PFSK-1 (cell line): ENCODE results near the gene ARHGEF3.

Experiments used
- FOXP2 ChIP-seq: optimal IDR thresholded peaks from 2 replicates; pipeline ENCODE3; 2011; ENCODE audit warnings: borderline replicate concordance, control low read depth, inconsistent platforms; ENCODE audit not compliant: insufficient read depth; ENCODE audit errors: extremely low read length, extremely low read depth
- POLR2AphosphoS5 ChIP-seq: IDR thresholded peaks from 2 replicates; pipeline ENCODE4 v1.6.1; 2012; ENCODE audit warnings: low read depth, mild to moderate bottlenecking, control low read depth, low read length, moderate library complexity
- SIN3A ChIP-seq: IDR thresholded peaks from 2 replicates; pipeline ENCODE4 v1.6.1; 2012; ENCODE audit warnings: mild to moderate bottlenecking, low read length, moderate library complexity, borderline replicate concordance; ENCODE audit not compliant: insufficient read depth
- TAF1 ChIP-seq: IDR thresholded peaks from 2 replicates; pipeline ENCODE4 v1.6.1; 2012; ENCODE audit warnings: low read length, control low read depth, borderline replicate concordance; ENCODE audit not compliant: insufficient read depth
- TF ChIP-seq, protein P1 (sequence below), 2 experiments: IDR thresholded peaks; 2 replicates each; pipeline versions ENCODE4 v1.6.1 to v1.8.0; 2011 to 2012; ENCODE audit warnings: low read depth in 2 of 2, low read length in 2 of 2, control low read depth in 1 of 2, inconsistent platforms in 1 of 2, mild to moderate bottlenecking in 1 of 2, moderate library complexity in 1 of 2; ENCODE audit not compliant: insufficient read depth in 1 of 2

The ARHGEF3 gene

DNA sequence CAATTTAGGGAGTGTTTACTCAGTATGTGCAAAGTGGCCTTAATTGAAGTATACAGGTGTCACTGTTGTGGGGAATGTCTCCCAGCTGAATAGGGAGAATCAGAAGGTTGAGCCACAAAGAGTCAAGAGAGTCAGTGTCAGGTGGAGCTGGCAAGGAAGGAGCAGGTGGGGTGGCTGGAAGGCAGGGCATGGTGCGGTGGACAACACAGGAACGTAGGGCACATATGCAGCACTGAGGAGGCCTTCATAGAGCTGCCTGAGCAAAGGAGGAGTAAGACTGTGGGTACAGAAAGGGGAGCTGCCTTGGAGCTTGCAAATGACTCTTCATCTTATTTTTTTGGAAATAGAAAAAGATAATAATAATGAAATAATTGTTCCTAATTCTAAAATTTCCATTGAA is 20.0 kb downstream of the ARHGEF3 start:
- no peak for TF ChIP-seq POLR2AphosphoS5
- no peak for TF ChIP-seq TAF1
- TF ChIP-seq SIN3A: no peak
- TF ChIP-seq, protein P1, sequence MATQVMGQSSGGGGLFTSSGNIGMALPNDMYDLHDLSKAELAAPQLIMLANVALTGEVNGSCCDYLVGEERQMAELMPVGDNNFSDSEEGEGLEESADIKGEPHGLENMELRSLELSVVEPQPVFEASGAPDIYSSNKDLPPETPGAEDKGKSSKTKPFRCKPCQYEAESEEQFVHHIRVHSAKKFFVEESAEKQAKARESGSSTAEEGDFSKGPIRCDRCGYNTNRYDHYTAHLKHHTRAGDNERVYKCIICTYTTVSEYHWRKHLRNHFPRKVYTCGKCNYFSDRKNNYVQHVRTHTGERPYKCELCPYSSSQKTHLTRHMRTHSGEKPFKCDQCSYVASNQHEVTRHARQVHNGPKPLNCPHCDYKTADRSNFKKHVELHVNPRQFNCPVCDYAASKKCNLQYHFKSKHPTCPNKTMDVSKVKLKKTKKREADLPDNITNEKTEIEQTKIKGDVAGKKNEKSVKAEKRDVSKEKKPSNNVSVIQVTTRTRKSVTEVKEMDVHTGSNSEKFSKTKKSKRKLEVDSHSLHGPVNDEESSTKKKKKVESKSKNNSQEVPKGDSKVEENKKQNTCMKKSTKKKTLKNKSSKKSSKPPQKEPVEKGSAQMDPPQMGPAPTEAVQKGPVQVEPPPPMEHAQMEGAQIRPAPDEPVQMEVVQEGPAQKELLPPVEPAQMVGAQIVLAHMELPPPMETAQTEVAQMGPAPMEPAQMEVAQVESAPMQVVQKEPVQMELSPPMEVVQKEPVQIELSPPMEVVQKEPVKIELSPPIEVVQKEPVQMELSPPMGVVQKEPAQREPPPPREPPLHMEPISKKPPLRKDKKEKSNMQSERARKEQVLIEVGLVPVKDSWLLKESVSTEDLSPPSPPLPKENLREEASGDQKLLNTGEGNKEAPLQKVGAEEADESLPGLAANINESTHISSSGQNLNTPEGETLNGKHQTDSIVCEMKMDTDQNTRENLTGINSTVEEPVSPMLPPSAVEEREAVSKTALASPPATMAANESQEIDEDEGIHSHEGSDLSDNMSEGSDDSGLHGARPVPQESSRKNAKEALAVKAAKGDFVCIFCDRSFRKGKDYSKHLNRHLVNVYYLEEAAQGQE (IDR thresholded peaks at IDR 0.05; ENCODE audit: insufficient read depth in 1 of 2, low read depth in 2 of 2, low read length in 2 of 2): no peak
- no peak for TF ChIP-seq FOXP2

DNA sequence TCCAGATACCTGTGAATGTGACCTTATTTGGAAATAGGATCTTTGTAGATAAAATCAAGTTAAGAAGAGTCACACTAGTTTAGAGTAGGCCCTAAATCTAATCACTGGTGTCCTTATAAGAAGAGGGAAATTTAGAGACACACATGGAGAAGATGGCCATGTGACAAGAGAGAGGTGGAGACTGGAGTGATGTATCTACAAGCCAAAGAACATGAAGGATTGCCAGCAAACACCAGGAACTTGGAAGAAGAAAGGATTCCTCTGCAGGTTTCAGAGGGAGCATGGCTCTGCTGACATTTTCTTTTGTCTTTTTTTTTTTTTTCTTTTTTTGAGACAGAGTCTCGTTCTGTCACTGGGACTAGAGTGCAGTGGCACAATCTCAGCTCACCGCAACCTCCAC is 20.8 kb downstream of the ARHGEF3 start:
- TF ChIP-seq TAF1: no peak
- no peak for TF ChIP-seq SIN3A
- TF ChIP-seq POLR2AphosphoS5: no peak
- TF ChIP-seq FOXP2: no peak
- TF ChIP-seq, protein P1 (IDR thresholded peaks at IDR 0.05; ENCODE audit: insufficient read depth in 1 of 2, low read depth in 2 of 2, low read length in 2 of 2): no peak

DNA sequence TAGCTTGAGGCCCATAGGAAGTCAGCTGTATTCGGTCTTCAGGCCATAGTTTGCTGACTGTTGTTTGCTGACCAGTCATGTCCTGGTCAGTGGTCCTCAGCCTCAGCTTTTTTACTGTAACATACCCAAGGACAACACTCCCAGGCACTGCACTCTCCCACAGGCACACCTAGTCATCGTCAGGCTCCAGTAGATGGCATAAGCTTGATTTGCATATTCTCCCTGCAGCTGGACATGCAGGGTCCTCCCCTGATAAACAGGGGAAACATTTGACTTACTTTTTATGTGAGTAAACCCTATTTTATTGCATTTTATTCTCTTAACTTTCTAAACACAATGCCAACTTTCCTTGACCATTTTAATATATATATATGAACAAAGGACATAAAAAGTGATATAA is 22.9 kb downstream of the ARHGEF3 start:
- TF ChIP-seq TAF1: no peak

DNA sequence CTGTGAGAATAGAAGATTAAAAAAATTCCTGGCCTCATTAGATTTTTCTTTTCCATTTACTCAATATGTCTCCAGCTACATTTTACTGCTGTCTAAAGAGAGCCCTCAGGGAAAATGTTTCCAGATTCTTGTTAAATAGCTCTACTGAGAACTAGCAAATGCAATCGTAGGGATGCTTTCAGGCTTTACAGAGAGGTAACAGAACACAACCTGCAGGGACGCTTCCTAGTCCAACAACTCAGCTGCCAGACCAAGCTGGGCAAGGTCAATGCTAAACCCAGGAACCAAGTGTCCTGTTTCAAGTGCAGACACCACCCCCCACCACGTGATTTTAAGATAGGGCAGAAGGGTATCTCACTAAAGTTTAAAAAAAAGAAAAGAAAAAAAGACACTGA is 25.2 kb downstream of the ARHGEF3 start:
- TF ChIP-seq TAF1: no peak

DNA sequence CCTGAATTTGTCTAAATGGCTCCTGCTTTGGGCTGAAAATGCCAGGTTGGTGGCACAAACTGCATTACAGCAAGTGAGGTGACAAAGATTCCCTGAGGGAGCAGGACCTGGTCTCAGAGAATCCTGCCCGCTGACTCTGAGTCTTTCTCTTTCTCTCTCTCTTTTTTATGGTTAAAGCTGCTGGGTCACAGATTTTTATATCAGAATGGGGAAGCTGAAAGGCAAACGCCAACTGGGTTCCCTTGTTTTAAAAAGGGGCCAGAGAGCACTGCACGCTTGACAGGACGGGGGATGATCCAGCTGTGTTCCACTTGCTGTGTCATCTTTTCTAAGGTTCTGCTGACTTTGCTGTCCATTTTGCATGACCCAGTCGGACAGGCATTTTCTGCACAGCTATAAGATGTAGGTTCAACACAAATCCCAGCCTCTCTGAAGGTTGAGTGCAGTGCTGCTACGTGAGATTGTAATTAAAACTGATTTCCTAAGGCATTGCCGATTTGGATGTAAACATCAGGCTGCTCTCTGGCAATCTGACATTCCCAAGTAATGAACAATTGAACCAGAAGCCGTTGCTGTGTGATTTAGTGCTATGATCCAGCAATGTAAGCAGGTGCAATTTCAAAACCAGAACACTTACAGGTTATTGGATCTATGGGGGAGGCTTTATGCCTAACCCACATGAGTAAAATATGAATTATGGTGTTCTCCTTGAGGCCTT is 25.8 kb downstream of the ARHGEF3 start:
- TF ChIP-seq, protein P1 (IDR thresholded peaks at IDR 0.05; ENCODE audit: insufficient read depth in 1 of 2, low read depth in 2 of 2, low read length in 2 of 2): no peak
- TF ChIP-seq TAF1: no peak
- no peak for TF ChIP-seq POLR2AphosphoS5
- no peak for TF ChIP-seq SIN3A

DNA sequence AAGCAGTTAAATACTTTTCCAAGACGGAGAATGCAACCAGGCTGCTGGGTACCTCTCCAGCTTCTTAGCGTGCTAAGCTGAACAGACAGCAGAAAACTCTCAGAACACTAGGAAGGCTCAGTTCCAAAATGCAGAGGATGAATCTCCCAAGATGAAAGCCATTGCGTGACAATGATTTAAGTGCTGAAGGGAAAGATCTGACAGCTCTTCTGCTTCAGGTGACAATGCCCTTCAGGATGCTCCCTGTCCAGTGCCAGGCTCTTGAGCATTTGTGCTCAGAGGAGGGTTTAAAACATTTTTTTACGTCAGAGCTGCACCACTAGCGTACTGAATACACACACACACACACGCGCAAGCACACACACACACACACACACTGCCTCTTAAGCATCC is 26.3 kb downstream of the ARHGEF3 start:
- TF ChIP-seq TAF1: no peak
- TF ChIP-seq, protein P1 (IDR thresholded peaks at IDR 0.05; ENCODE audit: insufficient read depth in 1 of 2, low read depth in 2 of 2, low read length in 2 of 2): no peak
- TF ChIP-seq SIN3A: no peak
- TF ChIP-seq FOXP2: no peak
- TF ChIP-seq POLR2AphosphoS5: no peak
